Calu3 (cell line): ENCODE data around the gene UGT3A2. TPM values are rescaled to one million over a fixed set of nuclear protein-coding genes. Genes with fewer than 3 reads are reported as not detected.

ENCODE experiments used
- BruUV-seq: library from RNA; stranded (reverse); fragments of 400-500 nt; replicated peaks from 2 replicates; lab custom pipeline; 2021; lab: Mats Ljungman, UMichigan
- CTCF ChIA-PET: fragments of 300-600 bp; sonication (Branson Sonifier 250); formaldehyde crosslinking; loops from one replicate; lab custom pipeline; 2022; ENCODE audit warnings: antibody characterized with exemption; lab: Charles Lee
- DNase-seq: peaks from one replicate; pipeline ENCODE4 v3.0.0; 2022
- H3K27ac Mint-ChIP-seq: one replicate; pipeline ENCODE4 v1.8.0; 2022; ENCODE audit warnings: mixed read lengths; ENCODE audit not compliant: unreplicated experiment
- H3K27me3 Mint-ChIP-seq: one replicate; pipeline ENCODE4 v1.8.0; 2022; ENCODE audit warnings: mixed read lengths; ENCODE audit not compliant: unreplicated experiment
- H3K36me3 Mint-ChIP-seq: one replicate; pipeline ENCODE4 v1.8.0; 2022; ENCODE audit warnings: mild to moderate bottlenecking, moderate library complexity, mixed read lengths; ENCODE audit not compliant: insufficient read depth, unreplicated experiment
- H3K4me1 Mint-ChIP-seq: one replicate; pipeline ENCODE4 v1.8.0; 2022; ENCODE audit warnings: mild to moderate bottlenecking, low read depth, mixed read lengths; ENCODE audit not compliant: unreplicated experiment
- H3K4me3 Mint-ChIP-seq: one replicate; pipeline ENCODE4 v1.8.0; 2022; ENCODE audit warnings: mild to moderate bottlenecking, low read depth, moderate library complexity, mixed read lengths; ENCODE audit not compliant: unreplicated experiment
- H3K9me3 Mint-ChIP-seq: one replicate; pipeline ENCODE4 v1.8.0; 2022; ENCODE audit warnings: low read depth, mixed read lengths; ENCODE audit not compliant: unreplicated experiment
- intact Hi-C: fragments of 100-400 bp; cut with micrococcal nuclease; formaldehyde crosslinking; loops from one replicate; pipeline ENCODE4 v1.10.0; 2022; ENCODE audit not compliant: unreplicated experiment
- total RNA-seq: library from RNA; stranded (reverse); gene quantifications from 2 replicates; pipeline ENCODE4 v1.2.3, GENCODE V29; 2022
- TF ChIP-seq, protein P1 (sequence below): fragments of 200-600 bp; IDR thresholded peaks from one replicate; pipeline ENCODE4 v1.8.0; 2022; ENCODE audit warnings: antibody characterized with exemption; ENCODE audit not compliant: unreplicated experiment

Gene UGT3A2
- total RNA-seq, 1 experiment from 2014 or later: not detected

DNA sequence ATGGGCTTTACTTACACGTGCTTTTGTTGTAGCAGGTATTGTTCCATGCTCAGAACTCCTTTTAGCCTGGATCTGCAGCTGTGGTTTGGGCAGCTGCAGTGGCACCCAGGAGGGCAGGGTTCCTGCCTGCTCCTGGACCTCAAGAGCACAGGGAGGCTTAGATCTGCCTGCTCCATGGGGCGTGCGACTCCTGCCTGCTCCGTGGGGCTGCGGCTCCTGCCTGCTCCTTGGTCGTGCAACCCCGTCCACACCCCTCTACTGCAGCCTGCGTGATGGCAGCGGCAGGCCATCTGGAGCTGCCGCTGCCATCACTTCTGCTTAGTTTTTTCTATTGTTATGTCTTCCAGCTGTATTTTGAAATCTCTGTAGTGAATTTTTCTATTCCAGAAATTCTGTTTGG, 11.7 kb upstream of the UGT3A2 start:
- H3K9me3 Mint-ChIP-seq: no peaks in the 10 kb centered on the region

DNA sequence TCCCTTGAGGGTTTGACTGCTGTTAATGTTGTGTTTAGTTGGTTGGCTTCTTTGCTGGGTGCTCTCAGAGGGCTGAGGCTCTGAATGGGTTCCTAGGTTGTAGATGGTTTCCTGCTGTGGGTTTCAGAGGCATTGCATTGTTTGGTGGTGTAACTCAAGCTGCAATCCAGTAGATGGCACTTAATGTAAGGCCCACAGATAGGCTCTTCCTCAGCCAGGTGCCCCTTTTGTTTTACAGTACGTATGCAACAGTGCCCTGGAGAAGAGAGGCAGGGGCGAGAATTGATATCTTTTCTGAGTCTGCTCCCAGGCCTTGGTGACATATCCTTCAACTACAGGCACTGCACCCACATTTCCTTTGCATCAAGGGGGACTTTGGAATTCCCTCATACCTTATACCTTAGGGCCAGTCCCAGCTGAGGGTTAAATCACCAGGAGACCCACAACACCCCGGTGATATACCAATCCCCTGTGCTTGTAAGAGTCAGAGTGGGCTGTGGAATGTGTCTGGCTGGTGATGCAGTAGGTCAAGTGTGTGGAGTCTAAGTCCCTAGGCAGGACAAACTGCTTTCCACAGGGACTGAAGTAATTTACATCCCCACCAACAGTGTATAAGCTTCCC, 7.0 kb upstream of the UGT3A2 start:
- Mint-ChIP-seq H3K36me3 (peaks cover 4% of the 10 kb centered on the region), H3K27me3 (peaks cover 36% of the 10 kb centered on the region), H3K27ac (no peak overlapping the region), H3K4me1 (peaks cover 11% of the 10 kb centered on the region), H3K9me3 (no peaks in the 10 kb centered on the region), H3K4me3 (no peak overlapping the region)
- no peak for DNase-seq
- intact Hi-C loops: loop anchor here (10.0 kb wide), 2 partner anchors 321 to 621 kb away; no protein-coding TSS in a partner anchor
- BruUV-seq: no TSS peak
- TF ChIP-seq, protein P1, sequence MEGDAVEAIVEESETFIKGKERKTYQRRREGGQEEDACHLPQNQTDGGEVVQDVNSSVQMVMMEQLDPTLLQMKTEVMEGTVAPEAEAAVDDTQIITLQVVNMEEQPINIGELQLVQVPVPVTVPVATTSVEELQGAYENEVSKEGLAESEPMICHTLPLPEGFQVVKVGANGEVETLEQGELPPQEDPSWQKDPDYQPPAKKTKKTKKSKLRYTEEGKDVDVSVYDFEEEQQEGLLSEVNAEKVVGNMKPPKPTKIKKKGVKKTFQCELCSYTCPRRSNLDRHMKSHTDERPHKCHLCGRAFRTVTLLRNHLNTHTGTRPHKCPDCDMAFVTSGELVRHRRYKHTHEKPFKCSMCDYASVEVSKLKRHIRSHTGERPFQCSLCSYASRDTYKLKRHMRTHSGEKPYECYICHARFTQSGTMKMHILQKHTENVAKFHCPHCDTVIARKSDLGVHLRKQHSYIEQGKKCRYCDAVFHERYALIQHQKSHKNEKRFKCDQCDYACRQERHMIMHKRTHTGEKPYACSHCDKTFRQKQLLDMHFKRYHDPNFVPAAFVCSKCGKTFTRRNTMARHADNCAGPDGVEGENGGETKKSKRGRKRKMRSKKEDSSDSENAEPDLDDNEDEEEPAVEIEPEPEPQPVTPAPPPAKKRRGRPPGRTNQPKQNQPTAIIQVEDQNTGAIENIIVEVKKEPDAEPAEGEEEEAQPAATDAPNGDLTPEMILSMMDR: no peak
- CTCF ChIA-PET: no interaction called here

More for the DNA sequence above, 11.7 kb upstream of the UGT3A2 start:
- intact Hi-C loops: loop anchor here (2.0 to 10.0 kb wide), 4 partner anchors 74 to 616 kb away; partner anchors contain the start of genes LMBRD2 and SKP2
- no peaks in the 10 kb centered on the region for H3K36me3 Mint-ChIP-seq
- H3K27me3 Mint-ChIP-seq: peaks cover 30% of the 10 kb centered on the region
- no peak overlapping the region for H3K4me3 Mint-ChIP-seq
- no peak overlapping the region for H3K27ac Mint-ChIP-seq
- no TSS peak for BruUV-seq
- TF ChIP-seq, protein P1: no peak
- CTCF ChIA-PET: interaction anchor here (0.6 to 1.6 kb wide), 13 partner anchors 8 to 618 kb away, joined by 3 to 11 read pairs (median 4); partner anchors contain the start of genes LMBRD2 and SKP2
- no peaks in the 10 kb centered on the region for H3K4me1 Mint-ChIP-seq
- DNase-seq: no peak

GRCh38 chr5:36070687-36071571, 4.2 kb upstream of the UGT3A2 start:
- BruUV-seq: no TSS peak
- H3K4me1 Mint-ChIP-seq: peaks cover 11% of the 10 kb centered on the region
- TF ChIP-seq, protein P1: no peak
- no peaks in the 10 kb centered on the region for H3K9me3 Mint-ChIP-seq
- H3K4me3 Mint-ChIP-seq: peak overlapping the region; percentile 71
- H3K27ac Mint-ChIP-seq: peak overlapping the region; percentile 30
- no peak for DNase-seq
- peaks cover 33% of the 10 kb centered on the region for H3K27me3 Mint-ChIP-seq
- CTCF ChIA-PET: interaction anchor here (1.5 kb wide), 1 partner anchor 8 kb away, joined by 7 read pairs; no protein-coding TSS in a partner anchor
- H3K36me3 Mint-ChIP-seq: peaks cover 4% of the 10 kb centered on the region
- intact Hi-C loops: loop anchor here (10.0 kb wide), 2 partner anchors 324 to 624 kb away; no protein-coding TSS in a partner anchor

DNA sequence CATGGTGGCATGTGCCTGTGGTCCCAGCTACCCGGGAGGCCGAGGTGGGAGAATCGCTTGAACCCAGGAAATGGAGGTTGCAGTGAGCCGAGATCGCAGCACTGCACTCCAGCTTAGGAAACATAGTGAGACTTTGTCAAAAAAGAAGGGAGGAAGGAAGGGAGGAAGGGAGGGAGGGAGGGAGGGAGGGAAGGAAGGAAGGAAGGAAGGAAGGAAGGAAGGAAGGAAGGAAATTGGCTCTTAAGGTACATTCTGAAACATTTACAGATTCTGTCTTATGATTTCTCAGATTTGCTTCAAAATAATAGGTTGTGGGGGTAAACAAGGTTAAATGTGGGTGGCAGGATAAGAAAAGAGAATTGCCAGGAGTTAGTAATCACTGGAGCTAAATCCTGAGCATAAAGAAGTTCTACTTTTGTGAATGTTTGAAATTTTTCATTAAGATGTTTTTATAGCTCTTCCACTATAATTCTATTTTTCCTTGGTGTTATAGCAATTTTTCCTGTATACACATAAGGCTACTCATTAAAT, 2.1 kb upstream of the UGT3A2 start:
- CTCF ChIA-PET: interaction anchor here (1.3 kb wide), 1 partner anchor 10 kb away, joined by 3 read pairs; no protein-coding TSS in a partner anchor
- no peak overlapping the region for H3K4me3 Mint-ChIP-seq
- TF ChIP-seq, protein P1: no peak
- H3K9me3 Mint-ChIP-seq: no peaks in the 10 kb centered on the region
- BruUV-seq: no TSS peak
- H3K27me3 Mint-ChIP-seq: peaks cover 45% of the 10 kb centered on the region
- H3K36me3 Mint-ChIP-seq: peaks cover 4% of the 10 kb centered on the region
- no peak overlapping the region for H3K27ac Mint-ChIP-seq
- intact Hi-C loops: no loop called here
- DNase-seq: no peak
- peaks cover 11% of the 10 kb centered on the region for H3K4me1 Mint-ChIP-seq
